ENCODE results near the gene BEND3.

DNA sequence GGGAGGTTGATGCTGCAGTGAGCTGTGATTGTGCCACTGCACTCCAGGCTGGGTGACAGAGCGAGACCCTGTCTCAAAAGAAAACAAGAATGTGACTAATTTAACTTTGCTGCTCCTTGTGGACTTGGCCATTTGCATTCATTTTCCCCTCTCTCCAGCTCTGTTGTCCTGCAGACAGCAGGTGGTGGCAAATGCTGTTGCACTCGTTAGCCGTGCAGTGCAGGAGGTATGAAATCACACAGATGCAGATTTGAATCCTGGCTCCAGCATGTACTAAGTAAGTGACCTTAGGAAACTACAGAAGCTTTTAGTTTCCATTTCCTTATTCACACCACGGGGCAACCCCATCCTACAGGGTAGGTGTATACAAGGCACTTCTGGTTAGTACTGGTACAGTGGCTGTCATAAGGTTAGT, 9.6 kb upstream of the BEND3 start:
- TF ChIP-seq, protein P1, sequence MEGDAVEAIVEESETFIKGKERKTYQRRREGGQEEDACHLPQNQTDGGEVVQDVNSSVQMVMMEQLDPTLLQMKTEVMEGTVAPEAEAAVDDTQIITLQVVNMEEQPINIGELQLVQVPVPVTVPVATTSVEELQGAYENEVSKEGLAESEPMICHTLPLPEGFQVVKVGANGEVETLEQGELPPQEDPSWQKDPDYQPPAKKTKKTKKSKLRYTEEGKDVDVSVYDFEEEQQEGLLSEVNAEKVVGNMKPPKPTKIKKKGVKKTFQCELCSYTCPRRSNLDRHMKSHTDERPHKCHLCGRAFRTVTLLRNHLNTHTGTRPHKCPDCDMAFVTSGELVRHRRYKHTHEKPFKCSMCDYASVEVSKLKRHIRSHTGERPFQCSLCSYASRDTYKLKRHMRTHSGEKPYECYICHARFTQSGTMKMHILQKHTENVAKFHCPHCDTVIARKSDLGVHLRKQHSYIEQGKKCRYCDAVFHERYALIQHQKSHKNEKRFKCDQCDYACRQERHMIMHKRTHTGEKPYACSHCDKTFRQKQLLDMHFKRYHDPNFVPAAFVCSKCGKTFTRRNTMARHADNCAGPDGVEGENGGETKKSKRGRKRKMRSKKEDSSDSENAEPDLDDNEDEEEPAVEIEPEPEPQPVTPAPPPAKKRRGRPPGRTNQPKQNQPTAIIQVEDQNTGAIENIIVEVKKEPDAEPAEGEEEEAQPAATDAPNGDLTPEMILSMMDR (IDR thresholded peaks at IDR 0.05) = no peak
- TF ChIP-seq POLR2A (IDR thresholded peaks at IDR 0.05) = no peak

Data from stomach (tissue), 4 donors.